ENCODE results near the gene FN3K. TPM values are rescaled to one million over a fixed set of nuclear protein-coding genes. Genes with fewer than 3 reads are reported as not detected.

Gene FN3K
- total RNA-seq, 1 donor from 2014 or later, result 40.6 TPM

- no peak overlapping the region for H3K27ac Mint-ChIP-seq
- no peak for DNase-seq (ENCODE audit: low spot score, unreplicated experiment)
- H3K4me3 Mint-ChIP-seq (ENCODE audit: low read depth), result peak overlapping the region; percentile 84
- H3K36me3 Mint-ChIP-seq (ENCODE audit: insufficient read depth), result peaks cover 8% of the 10 kb centered on the region
- H3K4me1 Mint-ChIP-seq (ENCODE audit: low read depth), result peaks cover 2% of the 10 kb centered on the region
- H3K9me3 Mint-ChIP-seq (ENCODE audit: low read depth), result peaks cover 3% of the 10 kb centered on the region
- H3K27me3 Mint-ChIP-seq, result peaks cover 32% of the 10 kb centered on the region
- TF ChIP-seq CTCF (IDR thresholded peaks at IDR 0.05; ENCODE audit: unreplicated experiment), result no peak
Observed at GRCh38 chr17:82699551-82699950, 35.9 kb upstream of the FN3K start.

DNA sequence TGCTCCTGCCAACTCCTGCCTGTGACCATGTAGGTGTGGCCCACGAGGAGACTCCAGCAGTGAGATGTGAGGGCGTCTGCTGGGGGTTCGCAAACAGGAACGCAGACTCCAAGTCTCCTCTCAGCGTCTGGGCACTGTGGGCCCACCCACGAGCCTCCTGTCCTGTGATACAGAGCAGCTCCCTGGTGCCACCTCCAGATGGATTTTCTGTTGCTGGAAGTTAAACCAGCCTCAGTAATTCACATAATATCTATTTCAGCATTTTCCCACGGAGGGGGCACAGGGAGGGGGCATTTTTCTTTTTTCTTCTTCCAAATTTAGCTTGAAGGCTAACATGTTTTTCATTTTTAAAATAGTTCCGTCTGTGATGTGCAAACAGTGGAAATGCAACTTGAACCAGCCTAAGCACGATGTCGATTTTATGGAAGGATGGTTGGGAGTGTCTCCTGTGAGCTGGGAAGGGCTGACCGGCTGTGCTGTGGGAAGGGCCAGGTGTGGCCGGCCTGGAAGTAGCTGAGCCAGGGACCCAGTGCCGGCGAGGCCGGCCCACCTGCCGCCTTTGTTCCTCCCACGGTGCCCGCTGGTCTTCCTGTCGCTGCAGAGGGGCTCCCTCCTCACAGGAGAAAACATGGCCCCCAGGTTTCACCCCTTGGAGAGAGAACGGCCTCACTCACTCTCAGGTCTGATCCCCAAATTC is 33.0 kb upstream of the FN3K start:
- no peak for DNase-seq (ENCODE audit: low spot score, unreplicated experiment)
- Mint-ChIP-seq H3K36me3 (ENCODE audit: insufficient read depth) (no peaks in the 10 kb centered on the region), H3K4me1 (ENCODE audit: low read depth) (no peaks in the 10 kb centered on the region), H3K9me3 (ENCODE audit: low read depth) (no peaks in the 10 kb centered on the region), H3K4me3 (ENCODE audit: low read depth) (no peak overlapping the region), H3K27ac (no peak overlapping the region), H3K27me3 (peaks cover 24% of the 10 kb centered on the region)
- TF ChIP-seq CTCF (IDR thresholded peaks at IDR 0.05; ENCODE audit: unreplicated experiment), result no peak

- TF ChIP-seq CTCF (IDR thresholded peaks at IDR 0.05; ENCODE audit: unreplicated experiment), result no peak
- H3K4me3 Mint-ChIP-seq (ENCODE audit: low read depth), result no peak overlapping the region
- no peak for DNase-seq (ENCODE audit: low spot score, unreplicated experiment)
- no peaks in the 10 kb centered on the region for H3K4me1 Mint-ChIP-seq (ENCODE audit: low read depth)
- no peak overlapping the region for H3K27ac Mint-ChIP-seq
- H3K36me3 Mint-ChIP-seq (ENCODE audit: insufficient read depth), result no peaks in the 10 kb centered on the region
- peaks cover 26% of the 10 kb centered on the region for H3K27me3 Mint-ChIP-seq
- no peaks in the 10 kb centered on the region for H3K9me3 Mint-ChIP-seq (ENCODE audit: low read depth)
Observed at GRCh38 chr17:82703036-82703745, 32.2 kb upstream of the FN3K start.

DNA sequence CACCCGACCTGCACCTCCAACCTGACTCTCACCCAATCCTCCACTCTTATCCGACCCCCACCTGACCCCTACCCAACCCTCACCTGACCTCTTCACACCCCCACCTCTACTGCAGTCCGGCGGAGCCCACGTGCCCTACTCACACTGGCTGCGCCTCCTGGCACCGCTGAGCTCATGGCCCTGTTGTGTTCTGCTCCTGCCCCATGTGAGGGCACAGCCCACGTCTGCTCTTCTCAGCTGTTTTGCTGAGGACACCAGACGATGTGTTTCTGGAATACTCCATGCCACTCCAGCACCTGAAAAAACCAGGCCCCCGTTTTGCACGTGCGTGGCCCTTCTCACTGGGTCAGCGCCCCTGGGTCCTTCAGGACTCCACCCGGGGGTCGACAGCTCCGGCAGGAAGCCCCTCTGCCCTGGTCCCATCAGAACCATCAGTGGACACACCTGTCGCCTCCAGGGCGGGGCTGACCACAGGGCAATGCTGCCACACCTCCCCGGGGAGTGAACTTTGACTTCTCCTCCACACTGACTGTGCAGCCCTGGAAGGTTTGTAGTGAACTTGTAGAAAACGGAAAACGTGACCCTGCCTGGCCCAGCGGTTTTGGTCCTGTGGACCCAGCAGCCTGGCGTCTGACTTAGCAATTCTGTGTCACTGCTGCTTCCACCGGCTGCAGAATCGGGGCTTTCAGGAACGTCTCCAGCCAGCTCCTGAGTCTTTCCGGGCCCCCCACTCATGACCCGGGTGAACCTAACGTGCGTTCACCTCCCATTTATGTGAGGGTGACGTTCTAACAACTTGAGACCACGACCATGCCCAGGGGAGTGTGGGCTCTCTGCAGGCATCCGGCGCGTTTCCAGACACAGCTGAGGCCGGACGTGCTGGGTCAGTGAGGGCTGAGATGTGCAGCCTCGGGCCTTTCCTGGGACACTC is 31.2 kb upstream of the FN3K start:
- no peak overlapping the region for H3K27ac Mint-ChIP-seq
- no peak for TF ChIP-seq CTCF (IDR thresholded peaks at IDR 0.05; ENCODE audit: unreplicated experiment)
- no peaks in the 10 kb centered on the region for H3K9me3 Mint-ChIP-seq (ENCODE audit: low read depth)
- no peak overlapping the region for H3K4me3 Mint-ChIP-seq (ENCODE audit: low read depth)
- no peaks in the 10 kb centered on the region for H3K4me1 Mint-ChIP-seq (ENCODE audit: low read depth)
- H3K27me3 Mint-ChIP-seq, result peaks cover 25% of the 10 kb centered on the region
- H3K36me3 Mint-ChIP-seq (ENCODE audit: insufficient read depth), result no peaks in the 10 kb centered on the region
- no peak for DNase-seq (ENCODE audit: low spot score, unreplicated experiment)

DNA sequence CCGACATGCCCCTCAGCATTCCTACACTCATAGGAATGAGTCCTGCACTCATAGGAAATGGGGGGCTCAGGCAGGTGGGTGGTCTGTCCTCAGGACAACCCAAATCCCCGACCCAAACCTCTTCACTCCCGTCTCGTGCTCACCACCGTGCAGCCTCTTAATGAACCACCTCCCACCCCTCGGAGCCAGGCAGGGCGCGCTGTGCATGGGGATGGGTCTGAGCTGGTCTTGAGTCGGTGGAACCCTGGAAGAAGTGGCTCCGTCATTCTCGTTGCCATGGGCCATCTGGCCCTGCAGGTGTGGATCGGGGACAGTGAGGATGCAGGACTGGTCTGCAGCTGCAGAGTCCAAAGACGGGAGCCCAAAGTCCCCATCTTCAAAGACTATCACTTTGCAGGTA is 30.5 kb upstream of the FN3K start:
- TF ChIP-seq CTCF (IDR thresholded peaks at IDR 0.05; ENCODE audit: unreplicated experiment), result no peak
- Mint-ChIP-seq H3K4me1 (ENCODE audit: low read depth) (no peaks in the 10 kb centered on the region), H3K27ac (no peak overlapping the region), H3K4me3 (ENCODE audit: low read depth) (no peak overlapping the region), H3K36me3 (ENCODE audit: insufficient read depth) (no peaks in the 10 kb centered on the region), H3K9me3 (ENCODE audit: low read depth) (no peaks in the 10 kb centered on the region), H3K27me3 (peaks cover 19% of the 10 kb centered on the region)
- DNase-seq (ENCODE audit: low spot score, unreplicated experiment), result no peak

Measured in progenitor cell of endocrine pancreas (in vitro differentiated cells).